H4 (cell line): Measurements from ENCODE around the gene MYCBP2. TPM values are rescaled to one million over a fixed set of nuclear protein-coding genes. Genes with fewer than 3 reads are reported as not detected.
"Not testable (repeated sequence)": the region's sequence is repeated elsewhere in the genome, so short reads cannot be mapped to it uniquely, and the experiment has no call there.

Experiments used
- DNase-seq: peaks from one replicate; pipeline ENCODE4 v3.0.0-alpha.2; 2015; ENCODE audit warnings: low spot score
- total RNA-seq: library from RNA; depleted of rRNA; stranded (reverse); fragments of >200 nt; shearing (Covaris generic); gene quantifications from 2 replicates; pipeline ENCODE4 v1.2.3, GENCODE V29; 2014

The MYCBP2 gene
- total RNA-seq, 1 experiment from 2014 or later, result 20.6 TPM

DNA sequence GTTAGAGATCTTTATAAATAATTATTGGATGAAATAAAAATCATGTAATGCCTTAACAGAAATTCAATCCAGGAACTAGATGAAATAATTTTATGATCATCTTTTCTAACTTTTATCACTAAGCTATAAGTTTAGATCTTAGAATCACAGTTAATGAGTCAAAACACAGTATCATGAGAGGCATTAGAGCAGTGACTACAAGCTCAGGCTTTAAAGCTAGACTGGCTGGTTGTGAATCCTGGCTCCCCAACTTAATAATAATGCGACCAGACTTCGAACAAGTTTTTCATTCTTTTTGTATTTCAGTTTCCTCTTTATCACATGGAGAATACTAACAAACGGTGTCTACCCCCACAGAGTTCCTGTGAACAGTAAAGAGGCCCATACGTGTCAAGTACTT is 108.6 kb downstream of the MYCBP2 start:
- DNase-seq, result no peak

DNA sequence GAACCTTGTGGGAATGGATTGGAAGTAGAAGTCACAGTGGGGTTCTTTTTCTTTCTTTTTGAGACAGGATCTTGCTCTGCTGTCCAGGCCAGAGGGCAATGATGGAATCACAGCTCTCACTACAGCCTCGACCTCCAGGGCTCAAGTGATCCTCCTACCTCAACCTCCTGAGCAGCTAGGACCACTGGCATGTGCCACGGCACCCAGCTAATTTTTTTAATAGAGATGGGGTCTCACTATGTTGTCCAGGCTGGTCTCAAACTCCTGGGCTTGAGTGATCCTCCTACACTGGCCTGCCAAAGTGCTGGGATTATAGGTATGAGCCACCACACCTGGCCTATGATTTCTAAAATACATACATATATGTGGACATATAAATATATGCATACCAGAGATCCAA is 111.4 kb downstream of the MYCBP2 start:
- DNase-seq, result no peak

DNA sequence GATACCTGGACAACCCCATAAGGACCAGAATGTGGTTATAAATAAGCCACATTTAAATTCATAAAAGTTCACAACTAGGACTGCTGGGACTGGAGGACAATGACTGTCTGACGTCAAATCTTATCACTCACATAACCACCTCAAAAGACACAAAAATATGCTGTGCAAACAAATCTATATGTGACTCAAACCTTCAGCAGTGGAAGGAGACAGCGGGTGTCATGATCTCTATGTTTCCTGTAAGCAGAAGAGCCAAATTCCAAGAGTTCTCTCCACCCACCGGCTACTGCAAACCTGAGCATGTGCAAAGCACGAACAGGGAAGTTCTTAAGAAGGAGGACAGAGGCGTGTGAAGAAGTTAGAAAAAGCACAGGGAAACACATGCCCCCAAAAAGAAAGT is 113.2 kb downstream of the MYCBP2 start:
- no peak for DNase-seq

DNA sequence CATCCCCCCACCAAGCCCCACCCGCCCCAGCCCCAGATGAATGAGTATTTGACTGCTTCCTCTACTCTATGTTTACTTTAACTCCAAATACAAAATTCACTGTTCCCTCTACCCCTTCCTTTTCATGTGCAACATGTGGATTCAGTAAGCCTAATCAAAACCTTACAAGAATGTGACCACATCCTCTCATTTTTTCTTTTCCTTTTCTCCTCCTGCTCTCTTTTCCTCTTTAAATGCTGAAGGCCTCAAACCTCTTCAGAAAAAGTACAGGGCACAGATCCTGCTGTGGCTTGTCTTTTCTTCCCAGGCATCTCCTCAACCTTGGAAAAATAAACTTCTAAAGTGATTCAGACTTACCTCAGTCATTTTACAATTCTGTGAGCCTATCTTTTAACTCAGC is 119.0 kb downstream of the MYCBP2 start:
- peak; percentile 71 for DNase-seq

DNA sequence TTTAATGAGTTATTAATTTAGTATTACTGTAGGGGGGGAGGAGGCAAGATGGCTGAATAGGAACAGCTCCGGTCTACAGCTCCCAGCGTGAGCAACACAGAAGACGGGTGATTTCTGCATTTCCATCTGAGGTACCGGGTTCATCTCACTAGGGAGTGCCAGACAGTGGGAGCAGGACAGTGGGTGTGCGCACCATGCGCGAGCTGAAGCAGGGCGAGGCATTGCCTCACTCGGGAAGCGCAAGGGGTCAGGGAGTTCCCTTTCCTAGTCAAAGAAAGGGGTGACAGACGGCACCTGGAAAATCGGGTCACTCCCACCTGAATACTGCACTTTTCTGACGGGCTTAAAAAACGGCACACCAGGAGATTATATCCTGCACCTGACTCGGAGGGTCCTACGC is 127.9 kb downstream of the MYCBP2 start:
- not testable (repeated sequence) for DNase-seq

DNA sequence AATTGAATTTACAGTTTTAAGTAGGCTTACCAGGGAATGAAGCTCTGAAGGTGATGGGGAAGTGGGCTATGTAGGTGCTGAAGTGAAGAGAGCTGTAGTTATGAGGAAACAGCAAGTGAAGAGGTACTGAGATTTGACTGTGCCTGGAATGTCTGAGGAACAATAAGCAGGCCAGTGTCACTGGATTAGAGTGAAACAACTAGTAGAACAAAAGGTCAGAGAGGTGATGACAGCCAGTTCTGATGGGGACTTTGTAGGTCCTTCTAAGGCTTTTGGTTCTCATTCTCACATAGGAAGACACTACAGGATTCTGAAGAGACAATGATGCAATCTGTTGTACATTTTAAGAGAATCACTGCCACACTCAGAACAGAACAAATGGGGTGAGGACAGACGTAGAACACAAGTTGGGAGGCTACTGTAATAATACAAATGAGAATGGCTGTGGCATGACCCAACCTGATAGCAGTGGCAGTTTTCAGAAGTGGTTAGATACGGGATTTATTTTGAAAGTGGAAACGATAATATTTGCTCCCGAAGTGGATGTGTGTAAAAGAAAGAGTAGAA is 130.8 kb downstream of the MYCBP2 start:
- DNase-seq, result no peak

DNA sequence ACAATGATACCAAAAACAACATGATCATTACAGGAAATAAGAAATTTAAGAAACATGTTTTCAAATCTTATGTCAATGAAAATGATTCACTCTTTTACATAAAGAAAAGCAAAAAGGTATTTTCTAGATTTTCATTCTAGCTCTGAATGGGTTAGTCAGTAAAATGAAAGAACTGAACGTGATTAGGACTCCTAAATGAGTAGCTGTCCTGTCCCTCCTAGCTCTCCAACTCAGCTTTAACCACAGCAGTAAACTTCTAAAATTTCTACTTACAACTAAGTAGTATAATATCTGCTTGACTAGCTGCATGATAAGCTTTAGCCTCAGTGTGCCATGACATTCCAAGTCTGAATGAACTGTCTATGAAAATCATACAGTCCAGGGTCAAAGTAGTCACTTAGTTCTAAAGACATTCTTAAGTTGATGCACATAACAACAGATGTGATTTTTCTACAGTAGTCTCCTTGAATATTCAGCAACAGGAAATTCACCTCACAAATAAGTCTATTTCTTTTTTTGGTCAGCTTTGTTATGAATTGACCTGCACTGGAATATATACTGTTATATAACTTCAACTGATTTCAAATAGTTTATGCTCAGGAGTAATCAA is 136.4 kb downstream of the MYCBP2 start:
- no peak for DNase-seq

DNA sequence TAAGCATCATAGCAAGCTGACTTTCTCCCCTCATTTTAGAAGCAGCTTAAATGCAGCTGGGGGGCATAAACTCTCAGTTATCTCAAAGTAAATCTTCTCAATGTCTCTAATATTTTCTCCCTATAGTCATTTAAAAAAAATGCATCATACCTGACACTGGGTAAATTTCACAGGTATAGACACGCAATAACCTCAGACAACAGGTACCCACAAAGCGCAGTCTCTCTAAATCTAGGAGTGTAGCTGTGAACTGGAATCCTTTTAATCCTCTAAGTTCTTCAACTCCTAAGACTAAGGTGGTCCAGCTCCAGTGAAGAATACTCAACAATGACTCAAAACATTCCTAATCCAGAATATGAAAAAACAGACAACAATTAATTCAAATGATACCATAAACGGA is 141.2 kb downstream of the MYCBP2 start:
- DNase-seq, result no peak

DNA sequence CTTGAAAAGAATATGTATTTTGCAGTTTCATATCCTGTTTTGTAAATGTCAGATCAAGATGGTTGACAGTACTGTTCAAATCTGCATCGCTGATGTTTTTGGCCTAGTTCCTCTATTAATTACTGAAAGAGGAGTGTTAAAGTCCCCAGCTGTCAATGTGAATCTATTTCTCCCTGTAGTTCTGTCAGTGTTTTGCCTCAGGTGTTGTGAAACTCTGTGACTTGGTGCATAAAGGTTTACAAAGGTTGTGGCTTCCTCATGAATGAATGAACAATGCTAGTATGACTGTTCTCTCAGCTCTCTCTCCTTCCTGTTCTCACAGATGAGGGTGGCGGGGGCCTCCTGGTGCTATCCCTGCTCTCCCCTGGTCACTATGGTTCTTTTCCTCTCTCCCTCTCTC is 142.4 kb downstream of the MYCBP2 start:
- no peak for DNase-seq

DNA sequence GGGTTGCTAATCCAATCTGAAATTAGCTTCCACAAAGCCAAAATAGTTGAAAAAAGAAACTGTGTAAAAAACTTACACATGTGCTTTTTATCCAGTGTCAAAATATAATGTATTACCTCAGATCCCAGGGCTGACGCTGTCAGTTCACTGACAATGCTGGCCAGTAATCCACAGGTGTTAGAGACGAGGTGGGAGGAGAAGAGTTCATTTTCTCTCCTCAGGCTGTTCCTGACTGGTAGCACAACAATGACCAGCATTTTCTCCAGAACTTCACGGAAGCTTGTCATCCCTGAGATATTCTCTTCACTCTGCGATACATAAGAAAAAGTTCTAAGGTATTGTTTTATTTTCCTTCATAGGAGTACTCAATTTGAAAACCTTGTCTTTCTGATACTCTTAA is 146.9 kb downstream of the MYCBP2 start:
- no peak for DNase-seq

DNA sequence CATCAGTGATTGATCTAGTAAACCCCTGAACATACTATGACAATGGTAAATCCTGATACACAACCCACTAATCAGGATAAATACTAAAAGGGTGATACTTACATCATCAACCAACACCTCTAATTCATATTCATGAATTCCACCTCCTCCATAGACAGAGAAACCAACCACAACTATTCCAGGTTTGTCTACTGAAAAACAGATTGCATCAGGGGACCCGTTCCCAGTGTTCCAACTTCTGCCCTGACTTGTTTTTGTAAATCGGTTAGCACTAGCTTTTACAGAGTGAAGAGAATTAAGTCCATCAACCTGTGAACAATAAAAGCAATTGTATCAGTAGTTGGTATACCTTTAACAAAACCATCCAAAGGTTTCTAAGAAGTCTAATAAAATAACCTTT is 149.2 kb downstream of the MYCBP2 start:
- no peak for DNase-seq

DNA sequence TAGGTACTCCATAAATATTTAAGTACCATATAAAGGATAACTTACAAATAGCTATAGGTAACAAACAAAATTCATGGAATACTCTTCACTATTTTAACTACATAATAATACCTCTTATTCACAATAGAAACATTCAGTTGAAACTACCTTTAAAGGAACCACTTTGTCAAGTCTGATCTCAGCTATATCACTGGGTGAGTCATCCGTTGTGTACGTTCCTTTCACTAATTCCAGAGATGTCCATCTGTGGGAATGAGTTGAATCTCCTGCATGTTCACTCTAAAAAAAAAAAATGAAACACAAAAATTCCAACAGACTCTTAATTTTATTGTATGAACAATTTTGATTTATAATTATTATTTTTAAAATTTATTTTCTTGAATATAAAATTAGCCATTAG is 150.5 kb downstream of the MYCBP2 start:
- DNase-seq, result no peak

DNA sequence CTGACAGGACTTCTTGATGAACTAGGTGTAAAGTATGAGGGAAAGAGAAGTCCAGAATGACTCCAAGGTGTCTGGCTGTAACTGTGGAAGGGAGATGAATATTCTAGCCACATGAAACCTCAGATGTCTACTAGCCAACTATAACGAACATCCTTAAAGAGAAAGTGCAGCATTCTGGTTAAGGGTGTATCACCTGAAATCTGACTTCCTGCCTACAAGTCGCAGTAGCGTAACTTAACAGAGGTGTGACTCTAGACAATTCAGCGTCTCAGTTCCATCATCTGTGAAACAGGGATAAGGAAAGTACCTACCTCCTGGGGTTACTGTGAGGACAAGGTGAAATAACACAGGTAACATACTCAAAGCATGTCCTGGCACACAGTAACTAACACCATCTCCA is 154.2 kb downstream of the MYCBP2 start:
- DNase-seq, result no peak

DNA sequence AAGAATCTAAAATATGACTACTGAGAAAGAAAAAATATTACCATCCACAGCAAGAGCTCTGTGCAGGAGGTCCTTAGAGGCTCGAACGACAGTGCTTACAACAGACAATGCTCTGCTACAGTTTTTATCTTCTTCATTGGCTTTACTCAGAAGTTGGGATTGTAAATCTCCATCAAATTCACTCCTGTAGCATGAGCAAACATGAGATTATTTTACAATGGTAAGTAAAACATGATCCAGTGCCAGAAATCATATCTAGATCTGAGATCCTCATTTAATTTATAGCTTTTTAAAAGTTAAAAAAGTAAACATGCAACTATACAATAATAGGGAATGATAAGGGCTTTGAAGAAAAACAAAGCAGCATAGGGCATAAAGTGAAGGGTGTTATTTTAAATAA is 155.4 kb downstream of the MYCBP2 start:
- DNase-seq, result no peak

DNA sequence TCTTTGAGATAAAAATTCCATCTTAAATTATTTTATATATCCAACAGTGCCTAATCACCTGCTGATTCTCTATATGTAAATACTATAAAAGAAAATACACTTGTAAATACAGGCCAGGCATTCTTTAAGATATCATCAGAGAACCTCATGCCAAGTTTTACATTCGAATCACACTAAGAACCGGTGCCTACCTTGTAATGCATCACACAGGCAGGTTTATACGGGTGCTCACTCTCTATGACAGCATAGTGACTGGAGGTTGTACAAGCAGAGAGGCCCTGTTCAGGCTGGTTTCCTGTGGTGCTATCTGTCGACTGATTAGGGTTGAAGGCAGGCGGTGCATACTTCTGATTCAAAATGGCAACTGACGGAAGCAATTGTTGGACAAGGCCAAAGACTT is 158.7 kb downstream of the MYCBP2 start:
- no peak for DNase-seq

DNA sequence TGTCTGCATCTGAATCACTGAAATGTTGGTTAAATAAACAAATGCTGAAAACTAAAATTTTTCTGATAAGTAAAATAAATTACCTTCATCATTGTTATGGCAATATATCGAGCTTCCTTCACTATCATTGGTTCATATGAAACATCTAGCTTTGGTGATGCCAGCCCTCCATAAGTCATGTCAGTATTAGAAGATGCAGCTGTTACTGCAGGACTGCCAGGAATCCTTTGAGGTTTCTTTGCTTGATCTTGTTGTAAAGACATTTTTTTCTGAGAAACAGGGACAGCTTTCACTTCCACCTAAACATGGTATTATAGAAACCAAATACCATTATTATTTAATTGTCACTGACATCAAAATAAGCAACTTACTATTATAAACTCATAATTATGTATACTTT is 176.2 kb downstream of the MYCBP2 start:
- DNase-seq, result no peak

DNA sequence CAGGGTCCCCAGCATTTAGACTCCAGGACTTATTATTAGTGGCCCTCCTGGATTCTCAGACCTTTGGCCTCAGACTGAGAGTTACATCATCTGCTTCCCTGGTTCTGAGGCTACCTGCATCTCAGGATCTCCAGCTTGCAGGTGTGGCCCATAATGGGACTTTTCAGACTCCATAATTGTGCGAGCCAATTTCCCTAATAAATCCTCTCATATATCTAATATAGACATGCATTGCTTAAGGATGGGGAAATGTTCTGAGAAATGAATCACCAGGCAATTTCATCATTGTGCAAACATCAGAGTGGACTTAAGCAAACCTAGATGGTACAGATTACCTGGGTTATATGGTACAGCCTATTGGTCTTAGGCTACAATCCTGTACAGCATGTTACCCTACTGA is 183.5 kb downstream of the MYCBP2 start:
- DNase-seq, result no peak

DNA sequence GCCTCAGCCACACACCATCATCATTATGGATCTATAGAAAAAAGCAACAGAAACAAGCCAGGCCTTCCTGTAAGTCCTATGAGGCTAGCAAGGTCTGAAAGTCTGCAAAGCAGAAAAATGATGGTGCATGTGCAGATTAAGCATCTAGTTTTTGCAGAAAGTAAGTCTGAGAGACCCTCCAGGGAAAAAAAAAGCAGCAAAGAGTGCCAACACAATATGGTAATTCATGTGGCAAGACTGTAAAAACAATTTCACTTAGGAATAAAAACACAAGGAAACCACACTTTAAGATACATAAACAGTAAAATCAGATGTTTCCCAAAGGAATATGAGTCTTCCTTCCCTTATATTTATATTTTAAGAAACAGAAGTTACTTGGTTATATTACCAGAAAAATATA is 187.6 kb downstream of the MYCBP2 start:
- DNase-seq, result no peak

DNA sequence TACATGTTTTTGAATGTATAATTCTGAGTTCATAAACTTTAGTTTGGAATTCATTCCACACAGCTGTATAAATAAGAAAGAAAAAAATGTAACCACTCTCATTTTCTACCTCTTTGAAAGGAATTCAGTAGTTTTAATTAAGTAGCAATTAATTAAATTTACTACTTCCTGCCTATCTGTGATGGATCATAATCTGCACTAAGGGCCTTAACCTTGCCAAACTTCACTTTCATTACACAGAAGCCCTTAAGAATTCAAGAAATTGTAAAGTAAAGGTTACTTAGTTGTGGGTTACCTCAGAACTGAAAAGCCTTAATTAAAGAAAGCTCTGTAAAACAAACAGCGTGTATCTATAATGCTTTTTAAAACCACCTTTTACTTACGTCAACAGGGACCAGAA is 188.1 kb downstream of the MYCBP2 start:
- DNase-seq, result peak; percentile 36

DNA sequence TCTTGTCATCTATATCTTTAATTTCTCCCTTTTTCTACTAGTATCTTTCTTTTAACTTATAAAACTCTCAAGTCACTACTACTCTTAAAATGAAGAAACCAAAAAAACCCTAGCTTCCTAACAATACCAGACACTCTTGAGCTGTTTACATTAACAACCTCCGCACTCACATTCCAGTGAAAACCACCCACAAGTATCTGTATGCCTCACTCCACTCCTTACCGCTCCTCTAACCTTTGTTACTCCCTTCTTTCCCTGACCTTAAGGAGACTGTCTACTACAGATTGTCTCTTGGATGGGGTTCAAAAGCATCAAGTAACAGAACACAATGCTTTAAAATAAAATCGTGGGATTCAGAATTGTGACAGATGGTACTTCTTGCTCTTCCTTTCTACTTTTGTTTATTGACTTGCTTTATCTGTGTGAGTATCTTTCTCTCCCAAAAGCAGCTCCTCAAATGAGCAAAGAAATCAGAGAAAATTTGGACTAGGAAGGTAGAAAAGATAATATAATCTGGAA is 189.9 kb downstream of the MYCBP2 start:
- DNase-seq, result peak; percentile 53

DNA sequence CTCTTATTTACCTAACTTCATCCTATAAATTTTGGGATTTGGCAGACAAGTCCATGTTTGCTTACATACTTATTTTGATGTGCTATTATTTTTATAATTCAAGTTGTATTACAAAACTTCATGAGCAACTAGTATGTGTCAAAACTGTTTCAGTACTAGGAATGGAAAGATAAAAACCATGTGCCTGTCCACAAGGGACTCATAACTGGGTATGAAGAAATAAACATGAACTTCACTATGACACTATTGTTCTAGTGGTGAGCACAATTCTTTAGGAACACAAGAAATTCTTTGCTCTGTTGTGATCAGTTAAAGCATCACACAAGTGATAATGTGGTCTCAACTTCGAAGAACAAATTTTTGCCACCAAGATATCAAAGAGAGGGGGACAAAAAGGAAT is 202.5 kb downstream of the MYCBP2 start:
- no peak for DNase-seq

DNA sequence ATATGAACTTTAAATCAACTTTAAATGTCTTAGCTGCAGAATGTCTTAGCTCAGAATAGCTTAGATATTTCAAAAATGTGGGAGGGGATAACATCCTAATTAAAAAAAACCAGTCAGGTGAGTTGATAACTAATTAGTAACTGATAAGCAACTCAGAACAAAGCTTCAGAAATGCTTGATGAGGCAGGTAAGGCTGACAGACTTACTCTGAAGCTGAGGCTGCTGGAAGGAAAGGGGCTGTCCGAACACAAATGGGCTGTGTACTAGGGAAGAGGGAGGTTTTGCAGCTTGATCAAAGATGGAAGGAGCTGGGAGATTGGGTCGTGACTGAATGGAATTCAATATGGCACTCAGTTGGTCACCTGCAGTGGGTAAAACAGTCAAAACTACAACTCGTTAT is 208.8 kb downstream of the MYCBP2 start:
- DNase-seq, result no peak

DNA sequence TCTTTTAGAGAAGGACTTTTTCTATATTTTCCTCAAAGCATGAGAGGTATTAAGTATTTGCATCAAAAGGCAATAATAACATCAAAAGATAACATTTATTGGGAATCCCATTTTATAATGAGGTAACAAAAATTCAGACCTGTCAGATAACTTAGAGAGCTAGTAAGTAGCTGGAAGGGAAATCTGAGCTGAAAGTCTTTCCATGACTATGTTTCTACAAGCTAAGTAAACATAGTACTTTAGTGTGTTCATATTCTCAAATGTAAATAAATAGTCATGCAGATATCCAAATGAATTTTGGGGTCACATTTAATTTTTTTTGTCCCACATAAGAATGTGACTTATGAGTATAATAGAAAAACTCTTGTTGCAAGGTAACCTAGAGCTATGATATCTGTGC is 212.6 kb downstream of the MYCBP2 start:
- no peak for DNase-seq

DNA sequence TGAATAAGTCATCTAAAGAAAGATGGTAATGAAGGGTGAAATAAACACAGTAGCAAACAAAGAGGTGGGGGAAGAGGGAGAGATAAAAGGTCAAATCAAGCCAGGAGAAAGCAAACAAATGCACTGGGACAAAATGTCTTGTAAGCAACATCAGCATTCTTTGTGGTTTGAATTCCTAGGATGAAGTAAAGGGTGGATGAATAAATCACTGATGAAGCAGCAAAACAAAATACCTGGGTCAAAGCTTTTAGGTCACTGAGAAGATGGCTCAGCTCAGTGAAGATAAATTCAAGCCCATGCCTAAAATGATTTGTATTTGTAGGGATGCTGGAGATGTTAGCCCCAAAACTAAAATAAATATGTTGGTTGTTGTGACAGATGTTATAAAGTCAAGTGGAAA is 213.4 kb downstream of the MYCBP2 start:
- DNase-seq, result no peak
